ENCODE results near the gene TTC21A. TPM values are rescaled to one million over a fixed set of nuclear protein-coding genes. Genes with fewer than 3 reads are reported as not detected.

The TTC21A gene
- total RNA-seq, 1 donor from 2014 or later = 1.1 TPM

DNA sequence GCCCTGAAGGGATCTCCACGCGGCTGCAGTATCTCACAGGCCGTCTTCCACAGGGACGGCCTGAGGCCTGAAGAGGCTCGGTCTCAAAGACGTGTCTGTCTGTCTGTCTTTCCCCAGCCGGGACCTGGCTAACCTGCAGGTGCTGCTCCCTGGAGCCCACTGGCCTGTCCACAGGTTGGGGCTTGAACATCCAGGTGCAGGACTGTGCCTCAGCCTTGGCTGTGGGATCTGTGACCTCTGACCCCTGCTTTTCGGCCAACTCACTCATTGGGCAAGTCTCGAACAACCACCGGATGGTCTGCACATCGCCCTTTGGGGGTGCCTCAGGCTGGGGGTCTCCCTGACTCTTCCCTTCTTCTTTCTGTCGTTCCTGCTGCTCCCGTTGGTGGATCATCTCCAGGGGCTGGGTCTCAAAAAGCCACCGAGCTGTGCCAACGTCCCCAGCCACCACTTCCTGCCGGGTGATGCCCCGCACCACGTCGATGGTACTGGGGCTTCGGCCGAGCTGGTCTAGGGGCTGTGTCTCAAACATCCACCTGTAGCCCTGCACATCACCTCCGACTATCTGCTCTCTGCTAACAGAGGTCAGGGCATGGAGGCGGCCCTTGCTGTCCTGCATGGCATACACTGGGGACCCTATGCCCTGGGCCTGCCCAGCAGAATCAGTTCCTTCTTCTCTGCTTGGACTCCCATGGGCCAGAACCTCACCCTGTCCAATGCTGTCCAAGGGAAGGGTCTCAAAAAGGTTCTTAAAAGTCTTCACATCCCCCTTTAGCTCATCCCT is 80.1 kb downstream of the TTC21A start:
- no peak overlapping the region for H3K4me3 ChIP-seq (ENCODE audit: low read depth, low read length)
- FAIRE-seq (no peak), DNase-seq (ENCODE audit: low read depth) (no peak)
- TF ChIP-seq, protein P1, sequence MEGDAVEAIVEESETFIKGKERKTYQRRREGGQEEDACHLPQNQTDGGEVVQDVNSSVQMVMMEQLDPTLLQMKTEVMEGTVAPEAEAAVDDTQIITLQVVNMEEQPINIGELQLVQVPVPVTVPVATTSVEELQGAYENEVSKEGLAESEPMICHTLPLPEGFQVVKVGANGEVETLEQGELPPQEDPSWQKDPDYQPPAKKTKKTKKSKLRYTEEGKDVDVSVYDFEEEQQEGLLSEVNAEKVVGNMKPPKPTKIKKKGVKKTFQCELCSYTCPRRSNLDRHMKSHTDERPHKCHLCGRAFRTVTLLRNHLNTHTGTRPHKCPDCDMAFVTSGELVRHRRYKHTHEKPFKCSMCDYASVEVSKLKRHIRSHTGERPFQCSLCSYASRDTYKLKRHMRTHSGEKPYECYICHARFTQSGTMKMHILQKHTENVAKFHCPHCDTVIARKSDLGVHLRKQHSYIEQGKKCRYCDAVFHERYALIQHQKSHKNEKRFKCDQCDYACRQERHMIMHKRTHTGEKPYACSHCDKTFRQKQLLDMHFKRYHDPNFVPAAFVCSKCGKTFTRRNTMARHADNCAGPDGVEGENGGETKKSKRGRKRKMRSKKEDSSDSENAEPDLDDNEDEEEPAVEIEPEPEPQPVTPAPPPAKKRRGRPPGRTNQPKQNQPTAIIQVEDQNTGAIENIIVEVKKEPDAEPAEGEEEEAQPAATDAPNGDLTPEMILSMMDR (IDR thresholded peaks at IDR 0.05; ENCODE audit: insufficient read depth, low read length, severe bottlenecking) = no peak
- H3K36me3 ChIP-seq (ENCODE audit: control insufficient read depth, insufficient read depth, low read length) = no peaks in the 10 kb centered on the region
- H3K27me3 ChIP-seq (ENCODE audit: control insufficient read depth, insufficient read depth, low read length) = no peaks in the 10 kb centered on the region

Other genes with a start within 250 kb of the TTC21A start
- not detected in 2 replicates for gene SCN11A, start 55.7 kb upstream of the TTC21A start, total RNA-seq
- 20.0 and 21.1 TPM in 2 replicates for gene WDR48, start 55.7 kb upstream of the TTC21A start, total RNA-seq
- gene GORASP1, start 53 bp upstream of the TTC21A start, total RNA-seq = 17.9 and 24.6 TPM in 2 replicates
- gene CSRNP1, start 45.9 kb downstream of the TTC21A start, total RNA-seq = 5.0 and 7.0 TPM in 2 replicates
- not detected in 2 replicates for gene XIRP1, start 84.9 kb downstream of the TTC21A start, total RNA-seq
- gene CX3CR1, start 172.4 kb downstream of the TTC21A start, total RNA-seq = not detected in 2 replicates
- not detected in 2 replicates for gene CCR8, start 222.0 kb downstream of the TTC21A start, total RNA-seq